PC-3 (cell line): ENCODE data around the gene UTF1.

Experiments
- CTCF ChIP-seq: fragments of 300-600 bp; sonication (generic); conservative IDR thresholded peaks from 2 replicates; pipeline ENCODE4 v1.5.1; 2017; ENCODE audit warnings: antibody characterized with exemption, low read depth, mild to moderate bottlenecking, low read length
- EZH2 ChIP-seq: fragments of 300-600 bp; sonication (generic); IDR thresholded peaks from one replicate; pipeline ENCODE4 v1.6.1; 2017; ENCODE audit warnings: antibody characterized with exemption, mild to moderate bottlenecking, low read length; ENCODE audit not compliant: unreplicated experiment
- EZH2phosphoT487 ChIP-seq: fragments of 300-600 bp; sonication (generic); IDR thresholded peaks from 2 replicates; pipeline ENCODE4 v1.6.1; 2018; ENCODE audit warnings: mild to moderate bottlenecking, antibody characterized with exemption, low read length, borderline replicate concordance

GRCh38 chr10:133209117-133209516 lies 20.9 kb upstream of the UTF1 start:
- TF ChIP-seq CTCF (no peak), EZH2 (no peak), EZH2phosphoT487 (no peak)
